CD4-positive, alpha-beta T cell treated with Interleukin-2 at 100 ng/mL for 4 hours (primary cell): ENCODE results near the gene NOTCH2.

Experiments
- DNase-seq: peaks from one replicate; pipeline ENCODE4 v3.0.0-alpha.2; 2020; ENCODE audit warnings: low spot score

Gene NOTCH2

DNA sequence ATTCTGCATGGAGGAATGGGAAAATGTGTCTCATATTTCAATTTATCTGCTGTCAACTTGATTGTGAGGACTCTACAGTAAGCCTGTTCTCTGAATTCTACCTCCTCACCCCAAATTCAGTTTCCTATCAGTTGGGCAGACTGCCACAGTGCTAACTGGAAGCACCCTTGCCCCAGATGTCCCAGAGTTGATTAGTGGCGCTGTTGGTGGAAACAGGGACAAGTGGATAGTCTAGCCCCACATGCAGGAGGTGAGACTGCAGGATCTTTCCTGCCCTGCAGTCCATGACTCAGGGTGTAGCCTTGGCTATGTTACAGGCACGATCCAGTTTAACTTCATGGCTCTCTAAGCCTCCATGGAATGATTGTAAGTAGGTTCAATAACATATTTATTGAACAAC lies 195.3 kb downstream of the NOTCH2 start:
- no peak for DNase-seq

DNA sequence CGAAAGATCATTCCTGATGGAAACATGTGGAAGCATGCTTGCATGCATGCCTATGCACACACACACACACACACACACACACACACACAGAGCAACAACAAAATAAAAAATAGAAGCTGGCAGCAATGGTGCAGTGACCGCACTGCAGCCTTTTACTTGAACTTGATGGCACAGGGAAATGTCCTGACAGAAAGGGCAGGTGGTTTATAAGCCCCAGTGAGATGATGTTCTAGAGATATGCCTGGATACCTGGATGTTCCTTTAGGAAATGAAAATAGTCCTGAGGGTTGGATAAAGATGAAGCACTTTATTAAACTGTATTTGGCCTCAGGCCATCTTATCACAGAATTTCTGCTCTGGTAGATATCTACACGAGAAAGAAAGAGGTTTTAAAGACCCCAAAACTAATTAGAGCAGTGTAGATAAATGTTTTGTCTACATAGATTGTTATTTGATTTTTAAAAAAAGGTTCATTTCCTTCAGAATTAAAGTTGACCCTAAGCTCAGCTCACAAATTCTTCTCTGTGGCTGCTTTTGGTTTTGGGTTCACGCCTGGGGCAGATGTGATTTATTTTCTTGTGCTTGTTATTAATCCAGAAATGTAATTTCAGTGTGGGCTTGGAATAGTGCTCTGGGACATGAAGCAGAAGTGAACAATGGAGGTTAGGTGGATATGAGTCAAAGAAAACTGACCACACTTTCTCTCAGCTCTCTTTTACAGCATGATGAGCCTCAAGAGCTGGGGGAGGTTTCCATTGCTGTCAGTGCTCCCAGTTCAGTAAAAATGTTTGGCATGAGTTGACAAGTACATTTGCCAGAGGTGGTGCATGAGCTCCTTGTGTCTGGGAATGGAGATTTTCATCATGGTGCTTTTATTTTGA lies 196.1 kb downstream of the NOTCH2 start:
- no peak for DNase-seq

DNA sequence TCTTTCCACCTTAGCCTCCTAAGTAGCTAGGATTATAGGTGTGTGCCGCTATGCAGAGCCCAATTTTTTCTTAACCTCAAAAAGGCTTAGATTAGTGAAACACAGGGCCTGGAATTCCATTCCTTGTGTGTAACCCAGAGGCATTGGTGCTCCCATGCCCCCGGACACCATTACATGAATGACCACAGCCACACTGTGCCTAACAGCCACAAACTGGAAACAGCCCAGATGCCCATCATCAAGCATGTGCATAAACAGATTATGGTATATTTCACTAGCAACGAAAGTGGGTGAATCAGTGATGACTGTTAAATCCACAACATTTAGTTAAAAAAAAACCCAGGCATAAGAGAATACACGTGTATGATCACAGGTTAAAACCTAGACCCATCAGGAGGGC lies 197.6 kb downstream of the NOTCH2 start:
- DNase-seq = no peak

GRCh38 chr1:119870917-119871596 lies 198.4 kb downstream of the NOTCH2 start:
- DNase-seq = peak; percentile 40

DNA sequence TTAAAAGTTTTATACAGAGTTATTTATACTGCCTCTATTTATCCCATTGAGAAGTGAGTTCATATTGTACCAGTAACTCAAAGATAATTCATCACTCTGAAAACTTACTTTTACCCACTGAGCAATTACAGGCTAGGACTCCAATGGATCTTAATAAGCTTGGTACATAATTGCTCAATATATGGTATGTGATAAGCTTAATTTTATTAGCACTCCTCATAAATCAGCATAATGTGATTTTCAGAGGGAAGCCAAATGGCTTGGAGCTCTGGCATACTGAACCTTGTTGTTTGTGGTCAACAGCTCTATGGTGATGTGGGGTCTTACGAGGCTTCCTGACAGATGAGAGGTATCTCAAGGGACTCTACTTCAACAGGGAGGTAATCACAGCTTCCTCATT lies 199.5 kb downstream of the NOTCH2 start:
- no peak for DNase-seq

DNA sequence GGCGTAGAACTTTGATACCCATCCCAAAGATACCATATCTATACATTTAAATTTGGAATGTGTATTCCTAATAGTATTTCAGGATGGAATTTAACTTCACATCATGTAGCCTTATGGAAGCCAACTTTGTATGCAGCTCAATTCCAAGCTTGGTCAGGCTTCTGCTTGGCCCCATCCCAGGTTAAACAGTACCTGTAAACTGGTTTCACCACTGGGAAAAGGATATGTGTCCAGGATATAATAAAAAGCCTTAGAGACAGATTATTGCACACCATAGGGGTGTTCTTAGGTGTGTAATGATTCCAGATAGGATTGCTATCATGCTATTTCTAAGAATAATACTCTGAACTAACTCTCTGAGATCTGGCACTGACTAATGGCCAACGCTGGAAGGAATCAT lies 201.3 kb downstream of the NOTCH2 start:
- no peak for DNase-seq

GRCh38 chr1:119866451-119866850 lies 203.0 kb downstream of the NOTCH2 start:
- no peak for DNase-seq

DNA sequence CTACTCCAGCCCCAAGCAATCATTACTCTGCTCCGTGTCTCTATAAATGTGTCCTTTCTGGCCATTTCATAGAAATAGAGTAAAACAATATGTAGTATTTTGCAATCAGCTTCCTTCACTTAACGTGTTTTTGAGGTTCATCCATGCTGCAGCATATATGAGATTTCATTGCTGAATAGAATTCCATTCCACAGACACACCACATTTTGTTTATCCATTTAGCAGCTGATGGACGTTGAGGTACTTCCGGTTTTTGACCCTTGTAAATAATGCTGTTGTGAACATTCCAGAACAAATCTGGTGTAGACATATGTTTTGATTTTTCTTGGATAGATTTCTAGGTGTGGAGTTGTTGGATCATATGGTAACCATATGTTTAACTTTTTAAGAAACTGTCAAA lies 203.8 kb downstream of the NOTCH2 start:
- DNase-seq = no peak

DNA sequence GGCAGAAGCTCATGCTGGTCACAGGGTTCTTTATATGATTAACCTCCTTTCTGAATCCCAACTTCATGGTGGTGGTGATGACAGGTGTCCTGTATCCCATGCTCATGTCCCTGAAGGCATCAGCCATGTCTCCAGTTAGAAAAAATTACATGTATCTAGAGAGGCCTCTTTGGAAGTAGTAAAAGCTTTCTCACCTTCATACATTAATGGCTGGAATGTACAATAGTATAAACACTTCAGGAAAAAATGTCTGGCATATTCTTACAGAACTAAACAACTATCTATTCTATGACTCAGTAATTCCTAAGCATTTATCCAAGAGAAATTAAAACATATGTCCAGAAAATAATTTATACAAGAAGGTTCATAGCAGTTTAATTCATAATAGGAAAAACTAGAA lies 207.2 kb downstream of the NOTCH2 start:
- DNase-seq = no peak
